Activated CD8-positive, alpha-beta memory T cell treated with anti-CD3 and anti-CD28 coated beads, Interleukin-2, amount 50 U/mL, for 1 hour (primary cell): Measurements from ENCODE around the gene DLG2.

Experiments used
- DNase-seq: peaks from one replicate; pipeline ENCODE4 v3.0.0-alpha.2; 2020; ENCODE audit errors: extremely low read depth

Gene DLG2

DNA sequence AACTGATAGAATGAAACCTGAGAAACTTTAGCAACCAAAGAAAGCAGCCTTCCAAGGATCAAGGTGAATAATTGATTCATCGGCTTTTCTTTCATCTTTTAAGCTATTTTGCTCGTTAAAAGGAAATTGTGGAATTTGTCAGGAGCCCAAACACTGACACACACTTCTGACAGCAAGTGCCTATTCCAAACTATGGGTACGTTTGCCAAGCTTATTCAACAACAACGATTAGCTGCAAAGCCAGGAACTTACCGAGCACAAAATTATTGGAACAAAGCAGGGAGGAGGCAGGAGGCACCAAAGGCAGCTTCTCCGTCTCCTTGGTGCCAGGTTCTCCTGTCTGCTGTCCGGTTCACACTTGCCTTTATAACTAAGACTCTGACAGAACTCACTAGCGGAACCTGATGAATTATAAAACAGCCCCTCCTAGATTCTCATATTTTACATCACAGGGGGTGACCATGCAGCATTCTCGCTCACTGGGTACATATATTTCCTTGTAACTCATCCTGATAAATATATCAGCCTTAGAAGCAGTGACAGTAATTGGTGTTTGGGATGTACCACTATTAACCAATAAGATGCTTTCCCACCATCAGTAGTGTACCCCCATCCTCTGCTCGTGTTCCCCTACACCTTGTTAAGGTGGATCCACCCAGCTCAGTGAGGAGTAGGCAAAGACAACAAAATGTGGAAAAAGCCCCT lies 1945.1 kb downstream of the DLG2 start:
- DNase-seq, result no peak

DNA sequence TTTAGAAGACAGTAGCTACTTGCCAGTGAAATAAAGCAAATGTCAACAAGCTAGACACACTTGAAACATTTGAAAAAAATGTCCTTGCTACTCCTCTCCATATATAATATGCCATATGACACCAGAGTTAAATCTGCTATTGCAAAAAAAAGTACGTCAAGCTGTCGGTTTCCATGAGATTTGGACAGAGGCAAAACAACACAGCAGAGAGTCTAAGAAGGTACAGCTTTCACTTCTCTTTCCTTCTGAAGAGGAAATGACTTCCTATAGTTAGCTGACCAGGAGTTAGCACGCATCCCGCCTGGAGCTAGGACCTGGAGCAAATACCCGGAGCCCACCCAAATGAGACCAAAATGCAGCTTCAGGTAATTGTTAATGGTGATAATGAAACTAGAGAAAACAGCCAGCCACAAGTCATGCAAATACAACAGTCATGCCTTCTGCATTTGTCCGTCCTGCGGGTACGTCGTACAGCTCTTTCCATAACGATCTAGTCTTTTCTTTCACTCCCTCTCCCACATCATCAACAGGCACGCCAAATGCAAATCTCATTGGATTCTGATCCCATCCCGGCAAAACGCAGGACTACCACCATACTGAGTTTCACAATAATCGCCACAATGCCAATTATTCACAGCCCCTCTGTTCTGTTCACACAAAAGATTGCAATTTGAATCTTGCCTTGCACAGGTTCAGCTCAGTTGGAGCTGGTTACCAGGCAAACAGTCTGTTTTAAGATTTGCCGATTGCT lies 1945.9 kb downstream of the DLG2 start:
- DNase-seq, result no peak

DNA sequence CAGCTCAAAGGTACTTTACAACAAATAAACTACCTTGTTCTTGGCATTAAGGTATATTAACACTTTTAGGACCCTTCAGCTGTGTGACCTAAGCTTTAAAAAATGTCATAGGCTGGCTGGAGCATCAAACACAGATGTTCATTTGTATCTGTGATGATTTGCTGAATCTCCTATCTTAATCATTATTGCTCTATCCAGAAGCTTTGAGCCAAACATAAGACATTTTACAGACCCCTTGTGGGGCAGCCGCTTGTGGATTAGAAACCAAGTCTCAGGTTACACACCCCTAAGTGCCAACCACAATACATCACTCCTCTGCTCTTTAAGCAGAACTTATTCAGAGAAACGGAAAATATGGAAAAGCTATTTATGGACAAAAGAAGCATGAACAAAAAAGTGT lies 1946.8 kb downstream of the DLG2 start:
- DNase-seq, result no peak

DNA sequence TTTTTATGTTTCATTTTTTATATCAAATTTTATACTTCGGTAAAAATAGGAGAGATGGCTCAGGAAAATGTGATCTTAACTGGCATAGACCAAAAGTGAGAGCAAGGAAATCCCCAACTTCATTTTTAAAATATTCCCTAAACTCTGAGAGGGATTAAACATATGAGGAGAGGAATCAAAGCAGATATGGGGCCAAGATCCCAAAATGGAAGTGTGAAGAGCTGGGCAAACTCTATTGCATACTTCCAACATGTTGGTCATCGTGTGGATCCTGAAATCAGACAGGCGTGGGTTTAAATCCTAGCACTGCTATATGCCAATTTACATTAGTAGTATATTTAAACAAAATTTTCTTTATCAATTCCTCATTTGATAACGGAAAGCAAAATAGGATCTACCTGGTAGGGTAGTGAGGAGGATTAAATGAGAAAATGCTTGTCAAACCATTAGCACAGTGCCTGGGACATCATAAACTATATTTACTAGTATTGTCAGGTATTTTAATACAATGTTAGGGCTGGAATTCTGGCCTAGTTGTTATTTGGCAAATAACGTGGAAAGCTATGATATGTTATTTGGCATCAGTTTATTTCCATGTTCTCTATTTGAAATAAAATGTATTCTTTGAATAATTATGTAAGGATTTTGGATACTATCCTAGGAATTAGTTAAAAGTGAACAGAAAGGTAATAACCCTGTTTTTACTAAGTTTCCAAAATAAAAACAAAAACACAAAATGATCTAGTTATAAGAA lies 1948.1 kb downstream of the DLG2 start:
- DNase-seq, result no peak

DNA sequence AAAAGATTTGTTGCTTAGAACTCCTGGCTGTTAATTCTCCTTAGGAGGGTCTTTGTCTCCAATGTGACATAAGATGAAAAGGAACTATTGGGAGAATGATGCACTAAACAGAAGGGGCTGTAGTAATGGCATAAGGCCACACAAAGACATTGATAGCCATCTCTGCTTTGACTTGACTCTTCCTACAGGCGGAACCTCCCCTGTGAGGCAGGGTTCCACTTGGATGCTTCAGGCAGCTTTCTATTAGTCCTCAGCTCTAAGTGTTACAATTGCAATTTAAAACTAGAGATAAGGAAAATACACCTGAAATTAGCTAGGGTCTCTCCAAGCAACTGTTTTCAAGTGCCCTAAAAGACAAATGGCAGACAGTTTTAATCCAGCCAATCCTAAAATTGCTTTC lies 1949.4 kb downstream of the DLG2 start:
- DNase-seq, result no peak

DNA sequence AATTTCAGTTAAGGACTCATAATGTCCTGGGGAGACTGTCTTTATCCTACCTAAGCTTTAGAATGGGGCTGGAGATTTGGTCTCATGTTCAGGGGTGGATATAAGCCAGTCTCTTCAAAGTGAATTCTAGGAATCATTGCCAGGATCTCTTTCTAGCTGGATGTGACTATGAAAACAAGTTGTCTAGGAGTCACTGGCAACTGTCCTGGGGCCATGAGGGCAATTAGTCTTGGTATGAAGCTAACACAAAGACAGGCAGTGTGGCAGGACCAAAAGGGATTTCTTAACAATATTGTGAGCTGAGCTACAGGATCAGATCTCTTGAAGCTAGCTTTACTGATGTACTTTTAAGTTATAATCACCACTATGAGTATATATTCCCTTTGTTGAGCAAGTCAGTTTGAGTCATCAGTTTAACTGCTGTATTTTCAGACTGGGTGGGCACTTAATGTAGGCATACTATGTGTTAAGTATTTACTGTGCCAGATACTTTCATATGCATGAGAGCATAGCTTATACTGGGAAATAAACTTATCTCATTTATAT lies 1951.0 kb downstream of the DLG2 start:
- DNase-seq, result no peak

DNA sequence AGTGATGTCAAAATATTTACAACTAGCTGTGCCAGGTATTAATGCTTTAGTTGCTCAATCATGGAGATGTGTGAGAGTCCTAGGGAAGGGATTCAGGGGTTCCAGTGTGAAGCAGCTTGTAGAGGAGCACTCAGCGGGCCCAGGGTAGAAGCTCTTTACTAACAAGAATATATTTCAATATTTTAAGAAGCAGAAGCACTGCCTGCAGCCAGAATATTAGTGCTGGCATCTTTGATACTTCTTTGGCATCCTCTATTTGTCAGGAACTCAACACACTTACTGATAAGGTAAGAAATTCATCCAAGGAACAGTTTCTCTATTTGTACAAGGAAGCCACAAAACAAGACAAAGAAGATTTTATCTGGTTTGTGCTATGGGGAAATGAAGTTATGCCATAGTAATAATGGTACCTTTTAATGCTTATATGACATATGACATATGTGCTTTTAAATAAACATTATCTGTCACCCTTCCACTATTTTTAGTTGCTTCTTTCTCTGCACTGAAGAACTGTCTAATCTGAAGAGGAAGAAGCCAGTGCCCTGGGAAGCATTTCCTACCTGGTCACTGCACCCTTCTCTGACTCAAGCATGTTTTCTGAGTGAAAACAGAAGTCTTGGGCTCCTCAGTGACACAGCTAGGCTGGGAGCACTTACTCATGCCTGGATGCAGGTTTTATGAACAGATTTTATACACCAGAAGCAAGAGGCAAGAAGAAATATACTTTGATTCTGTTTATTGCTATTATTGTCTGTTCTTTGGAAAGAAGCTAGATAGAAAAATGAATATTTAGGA lies 1952.8 kb downstream of the DLG2 start:
- no peak for DNase-seq

DNA sequence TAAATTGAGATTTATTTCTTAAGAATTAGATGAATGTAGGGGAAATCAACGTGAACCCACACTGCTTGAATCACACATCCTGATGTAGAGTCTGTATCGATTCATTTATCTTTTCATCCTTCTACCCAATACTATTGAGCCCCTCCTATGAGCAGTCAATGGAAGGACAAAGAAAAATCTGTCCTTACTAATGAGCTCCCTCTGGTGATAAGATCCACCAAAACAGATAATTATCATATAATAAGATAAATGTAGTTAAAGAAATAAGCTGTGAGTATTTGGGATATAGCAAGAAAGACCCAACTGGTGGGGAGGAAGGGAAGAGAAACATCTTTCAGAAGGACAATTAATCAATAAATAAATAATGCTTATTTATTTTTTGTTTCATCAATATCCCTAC lies 1955.9 kb downstream of the DLG2 start:
- DNase-seq, result no peak

DNA sequence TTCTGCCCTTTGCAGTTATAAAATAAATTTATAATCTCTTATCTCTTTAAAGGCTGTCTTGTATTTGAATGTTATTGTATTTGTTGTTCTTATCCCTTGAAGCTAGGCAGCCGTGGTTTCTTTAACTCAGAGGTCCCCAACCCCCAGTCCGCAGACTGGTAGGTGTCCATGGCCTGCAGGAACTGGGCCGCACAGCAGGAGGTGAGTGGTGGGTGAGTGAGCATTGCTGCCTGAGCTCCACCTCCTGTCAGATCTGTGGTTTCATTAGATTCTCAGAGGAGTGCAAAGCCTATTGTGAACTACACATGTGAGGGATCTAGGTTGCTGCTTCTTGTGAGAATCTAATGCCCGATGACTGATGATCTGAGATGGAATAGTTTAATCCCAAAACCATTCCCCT lies 1961.0 kb downstream of the DLG2 start:
- DNase-seq, result no peak

DNA sequence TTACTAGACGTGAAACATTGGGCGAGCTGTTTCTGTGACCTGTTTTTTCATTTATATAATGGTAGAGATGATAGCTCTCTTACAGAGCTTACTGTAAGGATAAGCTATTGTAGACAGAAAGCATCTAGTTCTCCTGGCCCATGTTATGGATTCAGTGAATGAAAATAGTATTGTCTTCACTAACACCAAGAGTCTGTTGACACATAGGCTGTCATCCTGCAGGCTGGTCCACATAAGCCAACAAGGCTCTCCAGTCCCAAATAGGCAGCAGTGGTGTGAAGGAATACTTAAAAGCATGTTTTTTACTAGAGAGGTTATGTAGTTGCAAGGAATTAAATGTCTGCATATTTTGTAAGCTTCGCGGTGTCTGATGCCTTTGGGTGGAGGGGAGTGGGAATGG lies 1963.2 kb downstream of the DLG2 start:
- DNase-seq, result no peak

DNA sequence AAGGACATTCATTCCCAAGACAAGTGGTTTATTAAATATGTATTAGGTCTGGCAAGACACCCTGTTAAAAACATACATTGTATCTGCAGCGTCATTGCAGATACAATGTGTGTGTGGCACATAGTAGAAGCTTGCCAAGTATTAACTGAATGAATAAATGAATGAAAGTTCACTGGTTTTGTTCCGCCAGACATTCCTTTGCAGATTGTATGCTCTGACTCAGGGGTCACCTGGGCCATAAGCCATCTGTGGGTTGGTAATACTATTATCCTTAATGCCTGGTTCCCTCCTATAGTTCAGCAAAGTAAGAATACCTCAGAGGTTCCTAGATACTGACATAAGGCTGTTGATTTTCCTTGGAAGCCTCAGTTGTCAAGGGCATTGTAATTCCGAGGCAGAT lies 1963.7 kb downstream of the DLG2 start:
- DNase-seq, result no peak

DNA sequence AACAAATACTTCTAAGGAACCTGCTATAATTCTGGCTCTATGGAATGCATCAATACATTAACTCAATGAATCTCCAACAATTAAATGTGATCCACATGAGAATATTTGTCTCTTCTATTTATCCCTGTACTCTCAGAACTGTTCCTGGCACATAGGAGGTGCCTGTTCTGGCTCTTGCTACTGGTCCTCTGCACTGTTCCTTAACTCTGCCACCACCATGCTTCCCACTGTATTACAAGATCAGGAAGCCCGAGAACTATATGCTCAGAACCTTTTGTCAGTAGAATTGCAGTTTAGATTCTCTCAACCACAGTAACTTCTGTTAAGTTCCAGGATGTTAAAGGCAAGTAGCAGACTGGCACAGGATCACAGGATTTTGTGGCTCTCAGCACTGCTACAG lies 1964.7 kb downstream of the DLG2 start:
- DNase-seq, result no peak

DNA sequence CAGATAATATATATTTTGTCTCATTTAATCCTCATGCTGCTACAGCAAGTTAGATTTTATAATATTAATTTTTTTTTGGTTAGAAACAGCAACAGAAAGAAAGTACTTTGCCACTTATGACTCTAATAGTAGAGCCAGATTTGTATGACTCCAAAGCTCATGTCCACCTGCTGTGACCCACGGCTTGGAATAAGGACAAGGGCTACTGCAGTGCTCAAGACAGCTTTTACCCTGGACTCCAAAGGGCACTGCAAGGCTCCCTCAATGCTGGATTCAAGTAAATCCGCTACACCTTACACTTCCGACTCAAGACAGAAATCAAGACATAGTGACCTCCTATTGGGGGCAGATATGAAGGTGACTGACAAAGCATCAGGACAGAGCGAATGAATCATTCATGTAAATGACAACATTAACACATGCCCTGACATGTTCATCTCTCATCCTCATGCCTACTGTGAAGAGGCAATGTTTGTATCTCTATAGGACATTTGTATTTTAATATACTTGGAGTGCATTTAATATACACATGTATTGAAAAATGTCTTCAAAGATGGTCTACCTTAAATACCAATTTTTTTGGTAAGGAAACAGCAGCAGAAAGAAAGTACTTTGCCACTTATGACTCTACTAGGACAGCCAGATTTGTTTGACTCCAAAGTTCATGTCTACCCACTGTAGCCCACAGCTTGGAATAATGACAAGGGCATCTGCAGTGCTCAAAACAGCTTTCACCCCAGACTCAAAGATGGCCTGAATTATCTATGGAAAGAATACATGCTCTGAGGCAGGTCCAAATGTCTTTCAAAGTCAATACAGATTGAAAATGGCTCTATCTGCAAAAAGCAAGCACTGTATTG lies 1965.4 kb downstream of the DLG2 start:
- no peak for DNase-seq

DNA sequence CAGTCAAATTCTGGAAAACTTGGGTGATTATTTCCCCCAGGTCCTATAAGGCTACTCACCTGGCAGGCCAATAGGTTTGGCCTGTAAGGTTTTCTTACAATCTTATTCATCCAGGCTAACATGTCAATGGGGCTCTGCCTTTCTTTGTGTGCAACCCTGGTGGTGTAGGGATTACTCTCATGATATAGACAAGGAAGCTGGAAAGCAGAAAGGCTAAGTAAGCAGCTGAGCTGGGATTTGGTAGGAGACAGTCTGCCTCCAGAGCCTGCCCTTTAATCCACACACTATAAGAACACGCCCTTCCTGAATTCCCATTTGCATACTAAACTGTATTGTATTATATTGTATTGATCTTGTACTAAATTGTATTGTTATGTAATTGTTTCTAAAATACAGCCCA lies 1967.7 kb downstream of the DLG2 start:
- no peak for DNase-seq

DNA sequence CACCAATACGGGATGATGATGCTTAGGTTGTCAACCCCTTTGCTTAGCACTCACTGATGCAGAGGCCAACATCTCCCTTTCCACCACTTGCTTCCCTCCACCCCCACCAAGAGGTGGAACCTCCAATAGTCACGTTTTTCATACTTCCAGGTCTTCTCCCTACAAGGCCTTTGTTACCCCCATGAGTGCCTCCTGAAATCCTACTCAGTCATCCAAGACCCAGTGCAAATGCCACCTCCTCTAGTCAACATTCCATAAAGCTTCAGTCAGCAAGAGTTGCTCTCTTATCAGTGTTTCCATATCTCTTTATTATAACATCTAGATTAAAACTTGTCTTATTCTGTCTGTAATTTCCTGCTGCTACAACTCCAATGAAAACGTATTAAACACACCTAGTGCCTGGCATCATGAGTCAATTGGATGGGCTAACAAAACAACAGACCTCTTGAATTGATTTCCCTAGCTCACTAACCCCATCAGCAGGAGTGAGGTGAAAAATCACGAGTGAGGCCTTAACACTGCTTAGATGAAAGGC lies 1970.3 kb downstream of the DLG2 start:
- no peak for DNase-seq

DNA sequence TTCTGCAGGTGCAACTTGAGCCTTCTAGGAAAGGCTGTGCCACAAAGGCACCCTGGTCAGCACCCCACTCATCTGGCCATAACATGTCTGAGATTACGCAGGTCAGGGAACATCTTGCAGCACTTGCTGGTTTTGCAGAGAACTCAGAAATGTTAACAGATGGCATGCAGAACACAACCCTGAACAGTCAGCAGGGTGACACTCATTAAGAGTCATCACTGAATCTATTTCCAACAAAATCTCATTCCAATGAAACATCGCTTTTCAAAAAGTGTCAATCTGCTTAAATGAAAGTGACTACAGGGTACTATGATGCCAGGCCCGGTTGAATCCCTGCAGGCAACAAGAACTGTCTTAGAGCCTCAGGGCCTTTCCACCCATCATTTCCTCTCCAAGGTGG lies 1971.2 kb downstream of the DLG2 start:
- DNase-seq, result no peak

DNA sequence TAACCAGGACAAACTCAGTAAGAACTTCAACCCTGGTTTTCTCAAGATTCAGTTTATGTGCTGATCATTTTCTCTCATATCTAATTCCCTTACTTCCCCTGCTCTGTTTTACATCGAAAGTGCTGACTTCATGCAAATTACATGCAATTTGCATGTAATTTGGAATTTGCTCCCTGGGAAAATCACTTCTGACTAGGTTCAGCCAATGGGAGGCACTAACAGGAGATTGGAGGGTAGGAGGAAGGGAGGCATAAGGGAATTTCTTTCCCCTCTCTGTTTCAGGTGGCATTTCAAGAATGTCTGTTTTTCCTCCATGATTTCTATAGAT lies 1977.7 kb downstream of the DLG2 start:
- no peak for DNase-seq

DNA sequence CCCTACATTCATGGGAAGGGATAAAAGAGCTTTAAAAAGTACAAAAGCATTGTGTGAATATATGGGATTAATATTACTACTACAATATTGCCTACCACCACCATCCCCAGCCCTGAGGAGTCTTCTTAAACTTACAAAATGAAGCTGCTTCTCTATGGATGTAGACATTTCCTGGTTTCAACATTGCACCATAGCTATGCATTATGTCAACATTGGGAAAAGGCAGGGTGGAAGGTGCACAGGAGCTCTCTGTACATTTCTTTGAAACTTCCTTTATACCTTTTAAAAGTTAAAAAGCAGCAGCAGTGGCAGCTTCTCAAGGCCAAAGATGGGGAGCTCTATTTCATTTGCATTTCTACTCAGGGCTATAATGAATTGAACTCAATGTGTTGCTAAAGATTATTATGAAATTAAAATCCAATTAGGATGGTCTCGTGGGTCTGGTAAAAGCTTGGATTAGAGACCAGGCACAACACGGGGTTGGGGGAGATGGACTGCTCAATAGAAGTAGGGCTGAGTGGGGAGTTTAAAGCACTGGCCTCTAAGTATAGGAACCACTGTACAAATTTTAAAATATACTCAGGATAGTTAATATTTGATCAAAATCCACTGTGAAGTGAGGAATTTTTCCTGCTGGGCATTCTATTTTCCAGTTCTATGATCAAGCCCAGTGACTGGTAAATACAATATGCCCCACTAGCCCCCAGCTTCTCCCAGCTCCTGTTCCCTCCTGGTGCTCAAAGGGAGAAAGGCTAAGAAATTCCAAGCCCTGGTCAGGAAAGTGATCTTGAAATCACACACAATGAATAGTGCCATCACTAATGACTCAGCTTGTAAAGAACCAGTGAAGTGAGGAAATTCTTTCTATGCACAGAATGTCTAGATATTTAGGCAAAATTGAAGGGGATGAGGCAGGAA lies 1978.3 kb downstream of the DLG2 start:
- no peak for DNase-seq

DNA sequence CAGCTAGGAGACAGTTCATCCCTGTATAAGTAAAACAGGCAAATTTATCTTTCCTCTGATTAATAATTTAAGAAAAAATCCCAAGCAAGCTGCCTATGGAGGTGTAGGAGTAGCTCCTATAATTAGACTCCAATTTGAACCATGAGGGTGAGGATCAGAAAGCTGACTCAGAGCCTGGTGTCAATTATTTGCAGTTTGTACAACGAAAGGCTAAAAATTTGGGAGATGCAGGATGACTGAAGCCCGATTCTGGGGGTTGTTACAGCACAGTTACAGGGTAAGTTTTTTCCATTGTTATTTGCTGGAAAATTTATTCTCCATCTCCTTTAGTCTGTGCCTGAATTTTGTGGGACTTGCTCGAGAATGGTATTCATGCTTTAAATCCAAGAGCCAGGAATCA lies 1981.6 kb downstream of the DLG2 start:
- no peak for DNase-seq

DNA sequence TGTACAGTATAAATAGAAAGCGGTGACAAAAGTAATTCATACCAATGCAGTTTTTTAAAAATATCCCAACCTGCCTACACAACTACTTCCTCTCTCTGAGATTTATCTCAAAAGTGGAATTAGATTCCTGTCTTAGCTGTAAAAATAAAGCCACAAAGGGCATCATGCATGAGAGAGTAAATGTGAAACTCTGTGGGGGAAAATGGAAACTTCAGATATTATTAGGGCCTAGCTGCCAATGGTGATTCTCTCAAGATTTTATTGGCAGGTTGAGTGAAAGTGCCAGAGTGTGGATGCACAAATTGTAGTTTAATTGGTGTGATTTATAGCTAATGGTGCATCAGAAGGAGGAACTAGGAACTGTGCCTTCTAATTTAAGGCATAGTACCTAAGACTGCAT lies 1984.0 kb downstream of the DLG2 start:
- DNase-seq, result no peak
